IMR-90 (cell line): ENCODE data around the gene PKDCC. TPM values are rescaled to one million over a fixed set of nuclear protein-coding genes. Genes with fewer than 3 reads are reported as not detected.
A peak's percentile ranks its signal among the peaks of the same experiment; 100 is the strongest.
"Not testable (repeated sequence)": the region's sequence is repeated elsewhere in the genome, so short reads cannot be mapped to it uniquely, and the experiment has no call there.

ENCODE experiments used
- ATAC-seq: fragments of 200-7000 bp; cut with Tn5 transposase; 2 replicates; pipeline ENCODE4 v1.9.1; 2020; ENCODE audit warnings: low read depth, mild to moderate bottlenecking, moderate library complexity
- BruUV-seq: library from RNA; stranded (reverse); fragments of 400-500 nt; replicated peaks from 2 replicates; lab custom pipeline; 2021; lab: Mats Ljungman, UMichigan
- CTCF ChIA-PET: fragments of 300-600 bp; formaldehyde crosslinking; extraction: SDS; loops from one replicate; lab custom pipeline; 2021; ENCODE audit warnings: antibody characterized with exemption; lab: Yijun Ruan, JAX
- POLR2A ChIA-PET: fragments of 300-600 bp; sonication (Branson Sonifier 250); formaldehyde crosslinking; loops from one replicate; lab custom pipeline; 2022; ENCODE audit warnings: antibody characterized with exemption; ENCODE audit not compliant: unreplicated experiment; lab: Charles Lee
- DNase-seq: peaks from one replicate; pipeline ENCODE4 v3.0.0; 2013
- H2AFZ ChIP-seq: replicated peaks from 2 replicates; pipeline ENCODE3; 2013; ENCODE audit warnings: low read length, mild to moderate bottlenecking; ENCODE audit not compliant: poor library complexity
- H2AK5ac ChIP-seq: 2 replicates; pipeline ENCODE4 v1.6.1; 2013; ENCODE audit warnings: low read depth, low read length, inconsistent platforms
- H2AK9ac ChIP-seq: replicated peaks from 2 replicates; pipeline ENCODE3; 2013; ENCODE audit warnings: mild to moderate bottlenecking, low read depth, low read length, moderate library complexity; ENCODE audit not compliant: poor library complexity
- H2BK120ac ChIP-seq: 2 replicates; pipeline ENCODE4 v1.6.1; 2013; ENCODE audit warnings: low read depth, low read length, inconsistent platforms
- H2BK15ac ChIP-seq: 3 replicates; pipeline ENCODE4 v1.6.1; 2013; ENCODE audit warnings: low read depth, low read length, inconsistent platforms
- H2BK20ac ChIP-seq: 2 replicates; pipeline ENCODE4 v1.6.1; 2013; ENCODE audit warnings: low read depth, mild to moderate bottlenecking, inconsistent platforms, low read length, moderate library complexity
- H2BK5ac ChIP-seq: 2 replicates; pipeline ENCODE4 v1.6.1; 2013; ENCODE audit warnings: mild to moderate bottlenecking, low read depth, low read length, inconsistent platforms; ENCODE audit not compliant: poor library complexity, severe bottlenecking
- H3K14ac ChIP-seq: replicated peaks from 2 replicates; pipeline ENCODE4 v1.6.1; 2013; ENCODE audit warnings: low read depth, low read length, inconsistent platforms
- H3K18ac ChIP-seq: 2 replicates; pipeline ENCODE4 v1.6.1; 2013; ENCODE audit warnings: low read depth, low read length, control low read depth
- H3K23ac ChIP-seq: 2 replicates; pipeline ENCODE4 v1.6.1; 2013; ENCODE audit warnings: low read depth, low read length, inconsistent platforms
- H3K27ac ChIP-seq: 2 replicates; pipeline ENCODE4 v1.5.1; 2013; ENCODE audit warnings: mild to moderate bottlenecking, control low read depth, low read length; ENCODE audit not compliant: insufficient read depth
- H3K27me3 ChIP-seq: 2 replicates; pipeline ENCODE4 v1.6.1; 2013; ENCODE audit warnings: low read length; ENCODE audit not compliant: control insufficient read depth, insufficient read depth
- H3K36me3 ChIP-seq: 2 replicates; pipeline ENCODE4 v1.6.1; 2013; ENCODE audit warnings: low read length, mixed read lengths; ENCODE audit not compliant: control insufficient read depth, insufficient read depth
- H3K4ac ChIP-seq: 2 replicates; pipeline ENCODE4 v1.6.1; 2013; ENCODE audit warnings: low read depth, low read length, inconsistent platforms
- H3K4me1 ChIP-seq: 2 replicates; pipeline ENCODE4 v1.6.1; 2013; ENCODE audit warnings: low read length, mixed read lengths; ENCODE audit not compliant: control insufficient read depth, insufficient read depth
- H3K4me2 ChIP-seq: 2 replicates; pipeline ENCODE4 v1.6.1; 2013; ENCODE audit warnings: low read depth, mild to moderate bottlenecking, control low read depth, low read length, moderate library complexity
- H3K4me3 ChIP-seq: 2 replicates; pipeline ENCODE4 v1.5.1; 2013; ENCODE audit warnings: low read depth, mild to moderate bottlenecking, control low read depth, low read length, moderate library complexity; ENCODE audit not compliant: insufficient read depth
- H3K56ac ChIP-seq: 2 replicates; pipeline ENCODE4 v1.6.1; 2013; ENCODE audit warnings: low read length, inconsistent platforms; ENCODE audit not compliant: insufficient read depth; ENCODE audit errors: extremely low read depth
- H3K79me1 ChIP-seq, 2 experiments: 2 replicates each; pipeline ENCODE4 v1.6.1; 2013; ENCODE audit warnings: low read length in 2 of 2, inconsistent platforms in 1 of 2, low read depth in 1 of 2
- H3K9ac ChIP-seq: 2 replicates; pipeline ENCODE4 v1.6.1; 2013; ENCODE audit warnings: low read depth, low read length, control low read depth
- H3K9me1 ChIP-seq: 2 replicates; pipeline ENCODE4 v1.6.1; 2013; ENCODE audit warnings: low read length, inconsistent platforms; ENCODE audit not compliant: insufficient read depth
- H3K9me3 ChIP-seq: 2 replicates; pipeline ENCODE4 v1.6.1; 2013; ENCODE audit warnings: low read length; ENCODE audit not compliant: control insufficient read depth, insufficient read depth
- H4K20me1 ChIP-seq: 2 replicates; pipeline ENCODE4 v1.6.1; 2013; ENCODE audit warnings: low read length, inconsistent platforms; ENCODE audit not compliant: insufficient read depth
- H4K5ac ChIP-seq: 2 replicates; pipeline ENCODE4 v1.6.1; 2013; ENCODE audit warnings: mild to moderate bottlenecking, low read depth, low read length, control low read depth
- H4K8ac ChIP-seq, 2 experiments: 2 replicates each; pipeline ENCODE4 v1.6.1; 2013; ENCODE audit warnings: low read depth in 2 of 2, low read length in 2 of 2, control low read depth in 1 of 2, inconsistent platforms in 1 of 2
- H4K91ac ChIP-seq: 2 replicates; pipeline ENCODE4 v1.6.1; 2013; ENCODE audit warnings: low read depth, low read length, inconsistent platforms; ENCODE audit not compliant: insufficient read depth
- CEBPB ChIP-seq: IDR thresholded peaks from 2 replicates; pipeline ENCODE4 v1.6.1; 2012; ENCODE audit warnings: low read depth, low read length, improper control_type of control experiment
- SMC3 ChIP-seq: fragments of 150-350 bp; IDR thresholded peaks from 2 replicates; pipeline ENCODE4 v1.6.1; 2016; ENCODE audit warnings: low read depth, mild to moderate bottlenecking, antibody characterized with exemption, low read length, moderate library complexity
- WGBS, 2 experiments: methylation state at CpG; one replicate each; pipeline versions ENCODE4 v1.1.5 to v1.1.7; 2013; ENCODE audit warnings: missing lambda C conversion rate in 2 of 2; ENCODE audit not compliant: insufficient read length in 1 of 2; ENCODE audit errors: extremely low coverage in 2 of 2; 5-methylcytosine and 5-hydroxymethylcytosine counted together
- dilution Hi-C: fragments of 300-500 bp; cut with HindIII; formaldehyde crosslinking; loops from one replicate; pipeline ENCODE4 v1.14.3; 2018; ENCODE audit warnings: low sequenced_read_pairs; ENCODE audit not compliant: unreplicated experiment
- in situ Hi-C: fragments of 300-500 bp; cut with MboI; formaldehyde crosslinking; loops from 3 replicates; pipeline ENCODE4 v1.14.3; 2019; ENCODE audit warnings: low sequenced_read_pairs, inconsistent platforms, mixed read lengths
- intact Hi-C: fragments of 100-400 bp; cut with micrococcal nuclease; formaldehyde crosslinking; loops from 2 replicates; pipeline ENCODE4 v1.10.0; 2022
- polyA plus RNA-seq, 3 experiments: library from polyadenylated mRNA; depleted of rRNA; stranded (reverse); fragments of >200 nt; gene quantifications; 2 replicates each; pipeline ENCODE4 v1.2.3, GENCODE V29; 2012; ENCODE audit warnings: low replicate concordance in 1 of 3
- total RNA-seq: library from RNA; depleted of rRNA; stranded (reverse); fragments of >200 nt; gene quantifications from 2 replicates; pipeline ENCODE4 v1.2.3, GENCODE V29; 2012

The PKDCC gene
- total and polyA plus RNA-seq, 2 of the 4 experiments (the other 2 are of a cell fraction), result 55.6 to 95.7 TPM

DNA sequence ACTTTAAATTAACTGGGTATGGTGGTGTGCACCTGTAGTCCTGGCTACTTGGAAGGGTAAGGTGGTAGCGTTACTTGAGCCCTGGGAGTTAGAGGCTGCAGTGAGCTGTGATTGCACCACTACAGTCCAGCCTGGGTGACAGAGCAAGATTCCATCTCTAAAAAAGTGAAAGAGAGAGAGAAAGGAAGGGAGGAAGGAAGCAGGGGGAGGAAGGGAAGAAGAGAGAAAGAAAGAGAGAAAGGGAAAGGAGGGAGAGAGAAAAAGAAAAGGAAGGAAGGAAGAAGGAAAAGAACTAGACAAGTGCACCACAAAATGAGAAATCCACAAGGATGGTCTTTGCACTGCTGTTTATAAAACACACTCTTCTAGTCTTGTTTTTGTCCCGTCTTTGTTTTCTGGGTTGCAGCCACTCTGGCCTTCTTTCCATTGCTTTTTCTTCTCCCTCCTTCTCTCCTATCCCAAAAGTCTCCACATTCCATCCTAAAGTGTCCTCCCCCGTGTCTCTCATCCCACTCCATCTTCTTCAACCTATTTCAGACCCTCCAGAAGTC lies 32.0 kb downstream of the PKDCC start:
- Histone ChIP-seq H3K23ac (no peak overlapping the region), H3K4me1 (peaks cover 8% of the 10 kb centered on the region), H3K9me1 (peaks cover 19% of the 10 kb centered on the region), H3K27me3 (no peaks in the 10 kb centered on the region), H2BK5ac (no peak overlapping the region), H3K27ac (no peak overlapping the region), H4K5ac (no peak overlapping the region), H3K9me3 (0 out of 2 replicates have a peak, but pooled peaks cover 2% of the 10 kb centered on the region), H3K4ac (no peak overlapping the region; the same call in 1 of the 2 replicates), H3K9ac (no peak overlapping the region), H2AK5ac (no peak overlapping the region), H4K8ac (no peak overlapping the region), H3K4me2 (no peak overlapping the region), H4K20me1 (no peaks in the 10 kb centered on the region; the same call in 1 of the 2 replicates), H3K79me1 (no peaks in the 10 kb centered on the region), H2BK120ac (peak overlapping the region; percentile 4; the same call in 1 of the 2 replicates), H4K91ac (peak overlapping the region; percentile 23; the same call in 1 of the 2 replicates), H2BK20ac (peak overlapping the region; percentile 14; the same call in 1 of the 2 replicates), H2BK15ac (peak overlapping the region; percentile 7; the same call in 1 of the 3 replicates), H3K14ac (no peak overlapping the region), H2AK9ac (no peak overlapping the region), H3K18ac (no peak overlapping the region), H2AFZ (no peak overlapping the region), H3K56ac (no peak overlapping the region), H3K4me3 (no peak overlapping the region), H3K36me3 (no peaks in the 10 kb centered on the region)
- POLR2A ChIA-PET, result no interaction called here
- TF ChIP-seq SMC3 (no peak), CEBPB (no peak)
- dilution Hi-C loops, result loop anchor here (25.0 kb wide), 1 partner anchor 193 kb away; no protein-coding TSS in a partner anchor
- WGBS, 2 experiments, result 100% methylated on average over 1 of the region's 3 CpGs; no CpG with 5 or more reads in 1 of the 2 experiments
- CTCF ChIA-PET, result no interaction called here
- ATAC-seq, result no peak
- in situ Hi-C loops, result no loop called here
- BruUV-seq, result no TSS peak
- DNase-seq, result no peak
- intact Hi-C loops, result loop anchor here (5.0 kb wide), 1 partner anchor 148 kb away; no protein-coding TSS in a partner anchor

- POLR2A ChIA-PET, H3K56ac ChIP-seq, H2AK5ac ChIP-seq, H2AK9ac ChIP-seq, H3K23ac ChIP-seq, H2AFZ ChIP-seq, H3K27me3 ChIP-seq, H4K91ac ChIP-seq, H2BK15ac ChIP-seq, H3K18ac ChIP-seq, H3K4ac ChIP-seq, H3K79me1 ChIP-seq, H3K9me3 ChIP-seq, H2BK120ac ChIP-seq, H3K4me2 ChIP-seq, BruUV-seq, ATAC-seq, in situ Hi-C loops, H4K5ac ChIP-seq, H3K9ac ChIP-seq, H2BK5ac ChIP-seq, H4K20me1 ChIP-seq, H3K27ac ChIP-seq, H4K8ac ChIP-seq, H3K36me3 ChIP-seq, H2BK20ac ChIP-seq, H3K4me3 ChIP-seq: not testable (repeated sequence)
- peak; percentile 47 for DNase-seq
- H3K9me1 ChIP-seq, result peaks cover 26% of the 10 kb centered on the region
- peaks cover 14% of the 10 kb centered on the region for H3K4me1 ChIP-seq
- no CpG with 5 or more reads among the region's 4 CpGs for WGBS, 2 experiments
- intact Hi-C loops (loop anchor here (5.0 kb wide), 1 partner anchor 149 kb away; no protein-coding TSS in a partner anchor), dilution Hi-C loops (loop anchor here (25.0 kb wide), 1 partner anchor 194 kb away; no protein-coding TSS in a partner anchor)
- CTCF ChIA-PET, result interaction anchor here (0.6 kb wide), 1 partner anchor 212 kb away, joined by 3 read pairs; no protein-coding TSS in a partner anchor
- peak overlapping the region; percentile 56; the same call in 1 of the 2 replicates for H3K14ac ChIP-seq
Measured at GRCh38 chr2:42081151-42081550, 33.3 kb downstream of the PKDCC start.
